Renal cortical epithelial cell (primary cell): ENCODE measurements around the gene CGAS. TPM values are rescaled to one million over a fixed set of nuclear protein-coding genes. Genes with fewer than 3 reads are reported as not detected.
"Not testable (repeated sequence)": the region's sequence is repeated elsewhere in the genome, so short reads cannot be mapped to it uniquely, and the experiment has no call there.

Experiments
- DNase-seq: peaks from one replicate; pipeline ENCODE4 v3.0.0-alpha.2; 2011; ENCODE audit warnings: low read depth
- total RNA-seq: library from RNA; depleted of rRNA; stranded (reverse); fragments of >200 nt; gene quantifications from 2 replicates; pipeline ENCODE4 v1.2.3, GENCODE V29; 2014

CGAS gene
- 3.4 and 9.6 TPM in 2 replicates for total RNA-seq

GRCh38 chr6:73452107-73452461, at the start of gene CGAS:
TSS of gene CGAS (minus strand) at chr6:73452297. CDS start at chr6:73452181, 116 bp downstream.
- no peak for DNase-seq

- no peak for DNase-seq
These were observed 45.8 kb upstream of the CGAS start for GRCh38 chr6:73497915-73498314.

GRCh38 chr6:73491377-73491776, 39.3 kb upstream of the CGAS start:
- DNase-seq: peak; percentile 9

DNA sequence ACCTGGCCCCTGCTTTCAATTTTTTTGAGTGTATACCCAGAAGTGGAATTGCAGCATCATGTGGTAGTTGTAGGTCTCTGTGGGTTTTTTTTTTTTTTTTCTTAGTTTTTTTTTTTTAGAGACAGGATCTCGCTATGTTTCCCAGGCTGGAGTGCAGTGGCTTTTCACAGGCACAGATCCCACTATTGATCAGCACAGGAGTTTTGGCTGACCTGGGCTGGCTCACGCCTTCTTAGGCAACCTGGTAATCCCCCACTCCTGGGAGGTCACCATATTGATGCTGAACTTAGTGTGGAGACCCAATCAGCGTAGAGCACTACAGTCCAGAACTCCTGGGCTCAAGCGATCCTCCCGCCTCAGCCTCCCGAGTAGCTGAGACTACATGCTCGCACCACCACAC, 35.4 kb upstream of the CGAS start:
- DNase-seq: no peak

DNA sequence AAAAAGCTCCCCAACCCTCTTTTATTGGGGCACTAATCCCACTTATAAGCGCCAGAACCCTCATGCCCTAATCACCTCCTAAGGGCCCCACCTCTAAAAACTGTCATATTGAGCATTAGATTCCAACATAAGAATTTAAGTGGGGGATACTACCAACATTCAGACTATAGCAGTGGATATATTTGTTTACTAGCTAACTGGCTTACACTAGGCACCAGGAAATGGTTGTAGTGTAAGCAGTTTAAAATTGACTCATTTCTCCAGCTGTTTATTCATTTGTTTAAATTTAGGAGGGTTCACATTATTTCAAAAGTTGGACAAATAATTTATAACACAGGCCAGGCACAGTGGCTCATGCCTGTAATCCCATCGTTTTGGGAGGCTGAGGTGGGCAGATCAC, 32.3 kb upstream of the CGAS start:
- no peak for DNase-seq

DNA sequence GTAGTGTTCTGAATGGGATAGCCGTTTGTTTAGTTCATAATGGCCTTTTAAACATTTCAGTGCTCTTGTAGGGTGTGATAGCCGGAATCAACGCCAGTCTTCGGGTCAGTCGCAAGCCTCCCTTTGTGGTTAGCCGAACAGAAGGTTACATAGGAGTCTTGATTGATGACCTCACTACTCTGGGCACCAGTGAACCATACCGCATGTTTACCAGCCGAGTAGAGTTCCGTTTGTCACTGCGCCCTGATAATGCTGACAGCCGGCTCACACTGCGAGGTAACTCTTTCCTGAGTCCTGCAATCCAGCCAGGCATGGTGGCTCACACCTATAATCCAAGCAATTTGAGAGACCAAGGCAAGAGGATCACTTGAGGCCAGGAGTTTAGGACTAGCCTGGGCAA, 29.9 kb upstream of the CGAS start:
- DNase-seq: no peak

- no peak for DNase-seq
These were observed 25.3 kb upstream of the CGAS start for GRCh38 chr6:73477407-73477806.

- no peak for DNase-seq
These were observed 24.6 kb upstream of the CGAS start for GRCh38 chr6:73476723-73477122.

DNA sequence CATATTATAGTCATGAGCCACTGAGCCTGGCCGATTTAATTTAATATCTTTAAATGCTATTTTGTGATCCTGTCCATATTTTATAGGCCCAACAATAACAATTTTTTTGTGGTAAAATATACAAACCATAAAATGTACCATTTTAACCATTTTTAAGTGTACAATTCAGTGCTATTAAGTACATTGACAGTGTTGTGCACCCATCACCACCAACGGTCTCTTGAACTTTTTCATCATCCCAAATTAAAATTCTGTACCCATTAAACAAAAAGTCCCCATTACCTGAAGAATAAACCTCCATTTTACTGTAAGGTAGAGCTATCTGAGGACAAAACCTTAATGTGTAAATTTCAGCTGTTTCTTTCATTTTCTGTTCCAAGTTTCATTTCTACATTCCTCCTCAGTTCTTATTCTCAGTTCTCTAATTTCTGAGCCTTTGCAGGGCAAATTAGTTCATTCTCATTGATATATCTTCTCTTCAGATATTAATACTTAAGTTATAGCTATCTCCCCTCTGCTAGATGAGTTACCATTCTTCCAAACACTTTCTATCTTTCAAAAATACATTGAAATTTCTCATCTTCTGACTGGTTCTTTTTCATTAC, 19.7 kb upstream of the CGAS start:
- DNase-seq: no peak

GRCh38 chr6:73461537-73462350, 9.6 kb upstream of the CGAS start, which contains the start of gene MTO1:
TSS of gene MTO1 (plus strand) at chr6:73461737. CDS start at chr6:73461855, 118 bp downstream.
- peak; percentile 83 for DNase-seq

DNA sequence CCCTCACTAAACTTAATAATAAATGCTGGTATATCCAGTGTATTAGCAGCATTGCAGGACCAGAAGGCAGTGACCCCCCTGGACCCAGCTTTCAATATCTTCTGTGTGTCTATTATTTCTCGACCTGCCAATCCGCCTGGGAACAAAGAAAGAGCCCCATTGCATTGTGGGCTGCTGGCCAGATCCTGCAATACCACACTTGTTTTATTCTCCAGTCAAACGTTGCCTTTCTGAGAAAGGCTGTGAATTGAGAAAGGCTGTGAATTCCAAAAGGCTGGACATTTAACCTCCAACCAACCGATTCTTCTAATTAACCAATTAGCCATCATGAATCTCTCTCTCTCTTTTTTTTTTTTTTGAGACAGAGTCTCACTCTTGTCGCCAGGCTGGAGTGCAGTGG, 8.0 kb upstream of the CGAS start:
- no peak for DNase-seq

DNA sequence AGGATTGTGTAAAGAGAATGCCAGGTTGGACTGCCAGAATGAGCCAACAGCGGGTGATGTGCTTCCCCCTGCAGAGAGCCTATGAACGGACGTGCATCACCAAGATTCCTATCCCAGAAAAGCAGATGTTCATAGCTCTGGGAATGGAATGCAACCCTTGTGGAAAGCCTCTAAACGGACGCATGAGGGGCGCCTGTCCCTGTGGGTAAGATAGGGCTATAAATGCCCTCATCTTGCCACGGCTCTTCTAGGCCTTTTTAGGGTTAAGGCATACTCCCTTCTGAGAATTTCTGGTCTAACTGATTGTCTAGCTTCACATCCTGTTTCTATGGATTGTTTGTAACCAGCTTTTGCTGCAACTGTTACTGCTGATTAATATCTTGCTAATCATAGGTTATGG, 7.4 kb upstream of the CGAS start:
- DNase-seq: not testable (repeated sequence)

DNA sequence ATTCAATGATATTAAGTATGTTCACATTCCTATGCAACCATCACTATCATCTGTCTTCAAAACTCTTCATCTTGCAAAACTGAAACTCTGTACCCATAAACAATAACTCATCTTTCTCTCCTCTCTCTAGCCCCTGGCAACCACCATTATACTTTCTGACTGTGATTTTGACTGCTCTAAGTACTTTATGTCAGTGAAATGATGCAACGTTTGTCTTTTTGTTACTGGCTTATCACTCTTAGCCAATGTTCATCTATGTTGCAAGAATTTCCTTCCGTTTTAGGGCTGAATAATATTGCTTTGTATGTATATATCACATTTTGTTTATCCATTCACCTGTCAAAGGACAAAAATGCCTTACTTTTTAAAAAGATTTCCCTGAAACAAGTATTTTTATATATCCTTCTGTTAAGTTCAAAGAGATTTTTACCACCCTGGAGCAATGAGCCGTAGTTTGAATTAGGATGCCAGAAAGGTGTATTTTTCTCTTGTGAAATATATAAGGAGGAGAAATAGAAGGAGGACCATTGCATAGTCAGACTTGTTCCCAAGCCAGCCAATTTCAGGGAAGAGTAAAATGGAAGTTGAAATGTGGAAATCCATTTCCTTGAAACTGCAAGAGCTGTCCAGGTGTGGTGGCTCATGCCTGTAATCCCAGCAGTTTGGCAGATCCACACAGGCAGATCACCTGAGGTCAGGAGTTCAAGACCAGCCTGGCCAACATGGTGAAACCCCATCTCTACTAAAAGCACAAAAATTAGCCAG, 4.0 kb upstream of the CGAS start:
- no peak for DNase-seq

DNA sequence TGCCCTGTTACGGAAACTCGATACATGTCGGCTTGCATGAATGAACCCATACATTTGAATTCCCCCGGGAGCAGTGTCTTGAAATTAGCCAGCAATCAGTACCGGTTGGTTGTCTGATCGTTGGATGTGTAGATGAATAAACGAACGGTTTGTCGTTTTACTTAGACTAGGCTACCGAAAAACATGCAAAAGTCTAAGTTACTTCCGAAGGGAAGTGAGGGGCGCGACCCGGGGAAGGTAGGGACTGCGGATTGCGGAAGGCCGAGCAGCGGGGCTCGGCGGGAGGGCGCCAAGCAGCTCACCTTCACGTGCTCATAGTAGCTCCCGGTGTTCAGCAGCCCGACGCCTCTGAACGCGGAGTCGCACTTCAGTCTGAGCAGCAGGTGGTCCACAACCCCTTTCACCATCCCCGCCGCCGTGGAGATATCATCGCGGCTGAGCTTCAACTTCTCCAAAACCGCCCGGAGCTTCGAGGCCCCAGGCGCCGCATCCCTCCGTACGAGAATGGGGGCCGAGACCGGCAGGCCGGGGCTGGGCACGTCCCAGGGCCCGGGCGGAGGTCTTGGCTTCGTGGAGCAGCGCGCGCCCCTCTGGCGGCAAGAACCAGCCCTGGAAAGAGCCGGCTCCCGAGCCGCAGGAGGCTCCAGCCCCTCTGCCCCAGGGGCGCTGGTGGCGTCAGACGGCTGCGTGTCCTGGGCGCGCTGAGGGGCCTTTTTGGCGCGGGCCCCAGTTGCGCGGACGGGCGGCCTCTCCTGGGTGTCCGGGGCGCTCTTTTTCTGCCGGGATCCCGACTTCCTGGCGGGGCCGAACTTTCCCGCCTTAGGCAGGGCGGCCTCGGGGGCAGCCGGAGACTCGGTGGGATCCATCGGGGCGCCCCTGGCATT, 632 bp downstream of the CGAS start:
- DNase-seq: no peak

DNA sequence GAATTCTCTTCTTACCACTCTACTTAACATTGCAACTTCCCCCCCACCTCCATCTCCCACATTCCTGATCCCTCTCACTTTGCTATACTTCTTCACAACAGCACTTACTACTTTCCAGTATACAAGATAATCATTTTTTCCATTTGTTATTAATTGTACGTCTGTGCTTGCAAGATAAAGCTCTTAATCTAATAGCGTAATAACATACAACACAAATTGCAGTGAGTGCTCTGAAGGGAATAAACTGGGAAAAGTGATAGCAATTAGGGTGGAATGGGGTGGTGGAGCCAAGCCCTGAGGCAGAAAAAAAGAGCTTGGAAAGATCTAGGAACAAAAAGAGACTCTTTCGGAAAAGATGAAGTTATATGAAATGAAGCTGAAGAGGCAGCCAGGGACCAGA, 8.5 kb downstream of the CGAS start:
- DNase-seq: no peak

DNA sequence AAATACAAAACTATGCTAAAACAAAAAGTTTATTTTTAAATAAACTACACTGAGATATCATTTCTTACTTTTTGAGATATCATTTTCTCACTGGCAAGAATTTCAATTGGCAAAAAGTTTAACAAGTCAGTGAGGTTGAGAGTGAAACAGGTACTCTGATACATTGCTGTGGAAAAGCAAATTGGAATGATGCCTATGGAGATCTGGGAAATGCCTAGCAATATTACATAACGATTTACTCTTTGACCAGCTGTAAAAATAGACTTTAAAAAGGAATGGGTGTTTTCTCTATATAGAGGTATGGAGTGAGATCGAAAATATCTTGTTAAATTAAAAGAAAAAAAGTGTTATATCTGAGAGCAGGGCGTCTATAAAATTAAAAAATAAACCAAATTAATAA, 16.9 kb downstream of the CGAS start:
- no peak for DNase-seq

DNA sequence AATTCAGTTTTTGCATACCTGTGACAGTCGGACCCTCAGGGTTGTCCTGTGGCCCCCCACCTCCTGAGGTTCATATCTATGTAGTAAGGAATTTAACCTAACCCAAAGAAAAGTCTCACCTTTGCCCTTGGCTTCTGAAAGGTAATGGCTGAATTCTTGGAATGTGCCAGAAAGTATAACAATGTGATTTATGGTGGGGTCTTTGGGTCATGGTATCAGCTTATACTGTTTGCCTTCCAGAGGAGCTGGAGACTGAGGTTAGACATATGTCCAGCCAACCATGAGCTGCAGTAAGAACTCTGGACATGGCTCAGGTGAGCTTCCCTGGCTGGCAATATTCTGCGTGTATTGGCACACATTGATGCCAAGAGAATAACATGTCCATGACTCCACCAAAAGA, 30.6 kb downstream of the CGAS start:
- no peak for DNase-seq

DNA sequence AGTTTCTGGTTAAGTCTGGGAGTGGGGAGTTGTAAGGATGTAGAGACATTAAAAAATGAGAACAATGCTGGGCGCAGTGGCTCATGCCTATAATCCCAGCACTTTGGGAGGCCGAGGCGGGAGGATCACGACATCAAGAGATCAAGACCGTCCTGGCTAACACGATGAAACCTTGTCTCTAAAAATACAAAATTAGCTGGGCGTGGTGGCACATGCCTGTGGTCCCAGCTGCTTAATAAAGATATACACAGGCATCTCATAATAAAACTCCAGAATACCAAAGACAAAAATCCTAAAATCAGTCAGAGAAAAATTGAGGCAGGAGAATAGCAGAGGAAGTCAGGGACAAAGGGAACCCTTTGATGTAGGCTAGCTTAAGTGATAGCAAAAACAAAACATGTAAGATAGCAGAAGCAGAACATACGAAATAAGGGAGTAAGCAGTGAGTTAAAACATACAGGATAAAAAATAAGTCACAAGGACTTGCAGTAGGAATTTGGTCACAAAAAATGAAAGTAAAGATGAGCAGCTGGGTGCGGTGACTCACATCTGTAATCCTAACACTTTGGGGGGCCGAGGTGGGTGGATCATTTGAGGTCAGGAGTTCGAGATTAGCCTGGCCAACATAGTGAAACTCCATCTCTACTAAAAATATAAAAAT, 33.9 kb downstream of the CGAS start:
- DNase-seq: no peak

GRCh38 chr6:73413102-73413501, 39.0 kb downstream of the CGAS start:
- no peak for DNase-seq

DNA sequence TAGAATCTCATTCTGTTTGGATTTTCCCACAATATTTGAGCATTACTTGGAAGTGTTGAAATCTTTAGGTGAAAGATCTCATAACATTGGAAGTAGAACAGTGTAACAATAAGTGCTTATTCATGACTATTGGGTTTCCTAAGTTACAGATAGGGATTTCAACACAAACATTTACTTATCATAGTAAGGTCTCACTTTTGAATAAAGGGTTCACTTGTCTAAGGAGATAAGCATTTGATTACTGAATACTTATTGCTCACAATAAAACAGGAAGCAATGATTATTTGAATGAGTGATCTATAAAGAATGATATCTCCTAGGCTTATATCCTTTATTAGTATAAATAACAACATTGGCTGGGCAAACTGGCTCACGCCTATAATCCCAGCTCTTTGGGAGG, 42.7 kb downstream of the CGAS start:
- DNase-seq: no peak

DNA sequence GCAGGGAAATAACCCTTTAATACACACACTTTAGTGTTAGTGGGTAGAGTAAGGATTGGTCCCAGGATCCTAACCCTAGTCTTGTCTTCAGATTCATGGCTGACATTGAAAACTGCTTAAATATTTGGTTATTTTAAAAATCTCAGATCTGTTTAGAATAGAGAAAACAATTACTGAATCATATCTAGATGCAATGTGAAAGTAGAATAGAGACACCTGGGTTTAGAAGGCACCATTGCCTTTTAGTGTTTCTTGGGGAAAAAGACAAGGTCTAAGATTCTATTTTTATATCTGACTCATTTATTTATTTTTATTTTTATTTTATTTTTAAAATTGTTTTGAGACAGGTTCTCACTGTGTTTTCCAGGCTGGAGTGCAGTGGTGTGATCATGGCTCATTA, 51.4 kb downstream of the CGAS start:
- DNase-seq: no peak
